IMR-90 (cell line): ENCODE data around the gene HCN2. TPM values are rescaled to one million over a fixed set of nuclear protein-coding genes. Genes with fewer than 3 reads are reported as not detected.
A peak's percentile ranks its signal among the peaks of the same experiment; 100 is the strongest.

Experiments
- CEBPB ChIP-seq: IDR thresholded peaks from 2 replicates; pipeline ENCODE4 v1.6.1; 2012; ENCODE audit warnings: low read depth, low read length, improper control_type of control experiment
- FOS ChIP-seq: fragments of 150-350 bp; IDR thresholded peaks from 2 replicates; pipeline ENCODE4 v1.6.1; 2016; ENCODE audit warnings: low read depth, low read length
- MAZ ChIP-seq: IDR thresholded peaks from 2 replicates; pipeline ENCODE4 v1.6.1; 2012; ENCODE audit warnings: low read depth, mild to moderate bottlenecking, low read length, improper control_type of control experiment, moderate library complexity, borderline replicate concordance
- MXI1 ChIP-seq: IDR thresholded peaks from 2 replicates; pipeline ENCODE4 v1.6.1; 2012; ENCODE audit warnings: low read depth, mild to moderate bottlenecking, low read length, moderate library complexity, borderline replicate concordance
- NFE2L2 ChIP-seq: fragments of 150-350 bp; IDR thresholded peaks from 2 replicates; pipeline ENCODE4 v1.6.1; 2016; ENCODE audit warnings: low read depth, mild to moderate bottlenecking, low read length
- USF2 ChIP-seq: fragments of 150-350 bp; IDR thresholded peaks from 2 replicates; pipeline ENCODE4 v1.6.1; 2017; ENCODE audit warnings: mild to moderate bottlenecking, antibody characterized with exemption, low read length, low read depth
- polyA plus RNA-seq, 3 experiments: library from polyadenylated mRNA; depleted of rRNA; stranded (reverse); fragments of >200 nt; gene quantifications; 2 replicates each; pipeline ENCODE4 v1.2.3, GENCODE V29; 2012; ENCODE audit warnings: low replicate concordance in 1 of 3
- total RNA-seq: library from RNA; depleted of rRNA; stranded (reverse); fragments of >200 nt; gene quantifications from 2 replicates; pipeline ENCODE4 v1.2.3, GENCODE V29; 2012

Gene HCN2
- total and polyA plus RNA-seq, 2 of the 4 experiments (the other 2 are of a cell fraction) = 0.72 to 2.6 TPM

- TF ChIP-seq MXI1 = peak; percentile 83
- no peak for TF ChIP-seq CEBPB
- TF ChIP-seq USF2 = no peak
- TF ChIP-seq FOS = no peak
- no peak for TF ChIP-seq NFE2L2
- peak; percentile 94 for TF ChIP-seq MAZ
Observed at GRCh38 chr19:662962-663681, 73.4 kb downstream of the HCN2 start, which contains the start of gene RNF126 (continued).
